GM18511 (cell line): ENCODE results near the gene RGS7.
"Not testable (repeated sequence)": the region's sequence is repeated elsewhere in the genome, so short reads cannot be mapped to it uniquely, and the experiment has no call there.

ENCODE experiments used
- ATAC-seq: cut with Tn5 transposase; IDR thresholded peaks from one replicate; pipeline ENCODE4 v1.9.1; 2021; ENCODE audit warnings: mild to moderate bottlenecking, moderate library complexity; ENCODE audit not compliant: unreplicated experiment

Gene RGS7

GRCh38 chr1:240803151-240803550 lies 553.9 kb downstream of the RGS7 start:
- ATAC-seq, result no peak

GRCh38 chr1:240802271-240802670 lies 554.7 kb downstream of the RGS7 start:
- ATAC-seq, result no peak

GRCh38 chr1:240801442-240801841 lies 555.6 kb downstream of the RGS7 start:
- ATAC-seq, result no peak

- no peak for ATAC-seq
Observed at GRCh38 chr1:240800291-240800690, 556.7 kb downstream of the RGS7 start.

- no peak for ATAC-seq
Observed at GRCh38 chr1:240797050-240797449, 560.0 kb downstream of the RGS7 start.

- peak; percentile 86 for ATAC-seq
Observed at GRCh38 chr1:240794046-240794843, 562.8 kb downstream of the RGS7 start.

- no peak for ATAC-seq
Observed at GRCh38 chr1:240792915-240793529, 564.0 kb downstream of the RGS7 start.

- no peak for ATAC-seq
Observed at GRCh38 chr1:240790856-240791255, 566.1 kb downstream of the RGS7 start.

GRCh38 chr1:240786880-240787279 lies 570.1 kb downstream of the RGS7 start:
- no peak for ATAC-seq

GRCh38 chr1:240784776-240785175 lies 572.2 kb downstream of the RGS7 start:
- no peak for ATAC-seq

- not testable (repeated sequence) for ATAC-seq
Observed at GRCh38 chr1:240783728-240784137, 573.3 kb downstream of the RGS7 start.

- no peak for ATAC-seq
Observed at GRCh38 chr1:240776237-240776636, 580.8 kb downstream of the RGS7 start.

- no peak for ATAC-seq
Observed at GRCh38 chr1:240772131-240772530, 584.9 kb downstream of the RGS7 start.

- no peak for ATAC-seq
Observed at GRCh38 chr1:240771450-240771849, 585.6 kb downstream of the RGS7 start.

GRCh38 chr1:240768979-240769378 lies 588.0 kb downstream of the RGS7 start:
- no peak for ATAC-seq

- ATAC-seq, result no peak
Observed at GRCh38 chr1:240766831-240767230, 590.2 kb downstream of the RGS7 start.

- no peak for ATAC-seq
Observed at GRCh38 chr1:240765732-240766363, 591.2 kb downstream of the RGS7 start.

- ATAC-seq, result no peak
Observed at GRCh38 chr1:240763771-240764170, 593.2 kb downstream of the RGS7 start.

- ATAC-seq, result not testable (repeated sequence)
Observed at GRCh38 chr1:240763095-240763494, 593.9 kb downstream of the RGS7 start.

GRCh38 chr1:240762471-240762987 lies 594.5 kb downstream of the RGS7 start:
- not testable (repeated sequence) for ATAC-seq

GRCh38 chr1:240758777-240759176 lies 598.2 kb downstream of the RGS7 start:
- not testable (repeated sequence) for ATAC-seq

GRCh38 chr1:240758296-240758695 lies 598.7 kb downstream of the RGS7 start:
- ATAC-seq, result no peak
